HG03045 (cell line): ENCODE measurements around the gene GPR63.

Source experiments
- ATAC-seq: cut with Tn5 transposase; IDR thresholded peaks from one replicate; pipeline ENCODE4 v1.9.1; 2021; ENCODE audit warnings: mild to moderate bottlenecking, moderate library complexity; ENCODE audit not compliant: unreplicated experiment

Gene GPR63

GRCh38 chr6:96823743-96824142 lies 13.5 kb downstream of the GPR63 start:
- ATAC-seq, result no peak

DNA sequence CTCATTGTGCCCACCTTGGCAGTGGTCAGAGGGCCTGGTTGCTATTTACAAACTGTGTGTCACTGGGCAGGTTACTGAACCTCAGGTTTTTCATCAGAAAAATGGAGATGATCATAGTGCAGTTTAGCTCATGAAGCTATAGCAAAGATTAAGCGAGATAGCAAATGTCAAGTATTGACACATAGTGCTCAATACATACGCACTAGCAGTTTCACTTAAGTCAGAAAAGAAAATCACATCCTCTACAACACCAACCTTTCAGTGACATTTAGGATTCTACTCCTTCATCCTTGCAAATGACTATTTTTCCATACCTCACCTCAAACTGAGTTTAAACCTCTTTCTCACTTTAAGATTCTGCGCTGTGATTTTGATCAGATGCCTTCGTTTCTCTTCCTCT lies 16.2 kb downstream of the GPR63 start:
- no peak for ATAC-seq

- ATAC-seq, result no peak
These were observed 20.9 kb downstream of the GPR63 start for GRCh38 chr6:96816301-96816817.

GRCh38 chr6:96814625-96815024 lies 22.7 kb downstream of the GPR63 start:
- no peak for ATAC-seq

GRCh38 chr6:96812077-96812703 lies 25.1 kb downstream of the GPR63 start:
- ATAC-seq, result no peak

DNA sequence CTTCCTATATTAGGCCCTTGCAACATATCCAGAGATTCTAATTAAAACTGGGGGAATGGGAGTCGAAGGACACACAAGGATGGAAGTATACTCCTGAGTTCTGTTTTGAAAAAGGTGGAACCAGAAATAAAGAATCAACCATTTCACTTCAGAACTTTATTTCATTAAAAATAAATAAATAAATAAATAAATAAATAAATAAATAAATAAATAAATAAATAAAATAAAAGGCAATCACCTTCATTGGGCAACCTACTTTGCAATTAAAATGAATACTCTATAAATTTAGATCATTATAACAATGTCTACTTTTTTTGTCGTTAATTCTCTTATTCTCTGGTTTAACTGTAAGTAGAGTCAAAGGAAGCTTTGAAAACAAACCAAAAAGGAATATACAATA lies 25.6 kb downstream of the GPR63 start:
- no peak for ATAC-seq

GRCh38 chr6:96811136-96811535 lies 26.1 kb downstream of the GPR63 start:
- no peak for ATAC-seq

GRCh38 chr6:96809119-96809518 lies 28.2 kb downstream of the GPR63 start:
- ATAC-seq, result no peak

DNA sequence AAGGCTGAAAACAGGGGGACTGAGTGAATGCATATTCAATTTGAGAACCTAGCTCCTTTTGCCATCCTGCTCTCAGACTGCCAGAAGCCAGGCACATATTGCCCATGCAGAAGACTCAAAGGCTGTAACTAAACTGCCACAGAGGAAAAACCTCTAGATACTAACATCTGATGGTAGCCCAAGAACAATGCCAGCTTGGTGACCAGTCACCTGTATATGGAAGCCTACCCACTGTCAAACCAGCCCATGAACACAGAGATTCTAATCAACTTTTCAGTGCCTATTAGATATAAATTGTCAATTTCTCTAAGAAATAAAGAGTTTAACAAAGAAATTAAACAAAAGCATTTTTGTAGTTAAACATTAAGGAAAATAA lies 34.2 kb downstream of the GPR63 start:
- ATAC-seq, result no peak

GRCh38 chr6:96795481-96795880 lies 41.8 kb downstream of the GPR63 start:
- peak; percentile 88 for ATAC-seq

DNA sequence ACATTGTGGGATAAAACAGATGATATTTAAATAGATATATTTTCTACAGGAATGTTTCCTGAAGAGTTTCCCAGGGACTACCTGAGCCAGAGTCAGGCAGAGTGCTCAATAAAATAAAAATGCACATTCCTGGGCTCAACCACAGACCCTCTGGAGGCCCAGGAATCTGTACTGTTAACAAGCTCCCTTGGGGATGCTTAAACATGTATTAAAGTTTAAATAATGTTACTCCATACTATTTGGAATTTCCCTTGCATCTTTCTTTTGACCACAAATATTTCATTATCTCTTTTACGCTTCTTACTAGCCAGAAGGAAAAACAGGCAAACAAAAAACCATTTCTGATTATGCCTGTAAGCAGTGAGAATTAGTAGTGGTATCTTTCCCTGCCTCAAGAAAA lies 42.3 kb downstream of the GPR63 start:
- ATAC-seq, result peak; percentile 33

- ATAC-seq, result no peak
These were observed 44.6 kb downstream of the GPR63 start for GRCh38 chr6:96792561-96793190.

DNA sequence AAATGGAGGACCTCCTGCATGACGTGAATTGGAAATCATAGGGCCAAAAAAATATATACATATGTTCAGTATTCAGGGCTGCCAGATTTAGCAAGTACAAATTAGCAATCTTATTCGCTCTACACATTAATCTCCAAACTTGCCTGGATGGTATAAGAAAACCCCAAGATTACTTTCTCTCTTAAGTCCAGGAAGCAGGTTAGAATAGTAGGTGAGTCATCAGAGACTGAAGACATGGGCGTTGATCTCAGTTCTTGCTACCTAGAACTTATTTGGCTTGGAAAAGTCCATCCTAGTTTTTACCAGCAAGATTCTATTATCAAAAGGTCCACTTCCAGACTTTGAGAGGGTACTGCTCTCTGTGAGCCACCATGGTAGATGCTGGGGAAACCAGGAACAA lies 47.4 kb downstream of the GPR63 start:
- no peak for ATAC-seq

DNA sequence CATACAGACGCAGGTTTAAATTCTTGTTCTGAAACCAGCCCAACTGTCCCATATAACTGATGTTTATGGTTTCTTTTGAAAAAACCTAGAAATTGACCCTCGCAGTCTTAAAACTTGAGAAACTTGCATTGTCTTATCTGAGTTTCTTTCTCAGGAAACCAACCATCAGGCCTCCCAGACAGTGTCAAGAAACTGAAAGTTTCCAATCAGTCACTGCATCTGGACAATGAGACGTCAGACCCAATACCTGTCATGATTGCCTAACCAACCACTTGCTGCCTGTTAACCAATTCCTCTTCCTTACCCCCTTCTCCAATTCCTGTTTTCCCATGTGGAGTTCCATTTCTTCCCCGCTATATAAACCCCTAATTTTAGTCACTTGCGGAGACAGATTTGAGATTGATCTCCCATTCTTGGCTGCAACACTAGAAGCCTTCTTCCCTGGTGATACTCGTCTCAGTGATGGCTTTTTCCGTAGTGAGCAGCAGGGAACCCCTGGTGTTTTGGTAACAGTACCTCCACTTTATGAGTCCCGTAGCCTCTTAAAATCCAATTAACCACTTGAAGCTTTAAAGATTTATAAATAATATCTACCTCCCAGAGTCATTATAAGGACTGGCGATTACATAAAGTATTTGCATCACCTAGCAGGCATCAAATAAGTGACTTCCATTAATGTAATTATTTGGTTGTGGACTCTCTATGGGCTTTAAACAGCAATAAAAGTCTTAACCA lies 49.3 kb downstream of the GPR63 start:
- ATAC-seq, result no peak

DNA sequence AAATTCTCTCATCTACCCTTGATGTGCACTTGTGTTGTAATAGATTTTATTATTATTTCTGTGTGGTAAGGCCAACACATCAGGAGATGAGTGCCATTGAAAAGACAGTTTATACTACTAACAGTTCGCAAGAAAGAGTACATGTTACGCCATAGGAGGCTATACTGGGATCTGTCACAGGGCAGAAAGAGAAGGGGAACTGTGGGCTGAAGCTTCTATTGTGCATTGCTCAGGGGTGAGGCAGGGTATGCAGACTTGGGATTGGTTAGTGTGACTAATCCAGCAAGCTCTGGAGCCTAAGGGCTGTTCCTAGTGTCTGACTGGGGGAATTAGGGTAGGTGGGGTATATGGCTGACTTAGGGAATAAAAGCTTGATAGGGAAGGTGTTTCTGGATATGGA lies 50.9 kb downstream of the GPR63 start:
- ATAC-seq, result no peak

- ATAC-seq, result no peak
These were observed 52.6 kb downstream of the GPR63 start for GRCh38 chr6:96784650-96785049.

DNA sequence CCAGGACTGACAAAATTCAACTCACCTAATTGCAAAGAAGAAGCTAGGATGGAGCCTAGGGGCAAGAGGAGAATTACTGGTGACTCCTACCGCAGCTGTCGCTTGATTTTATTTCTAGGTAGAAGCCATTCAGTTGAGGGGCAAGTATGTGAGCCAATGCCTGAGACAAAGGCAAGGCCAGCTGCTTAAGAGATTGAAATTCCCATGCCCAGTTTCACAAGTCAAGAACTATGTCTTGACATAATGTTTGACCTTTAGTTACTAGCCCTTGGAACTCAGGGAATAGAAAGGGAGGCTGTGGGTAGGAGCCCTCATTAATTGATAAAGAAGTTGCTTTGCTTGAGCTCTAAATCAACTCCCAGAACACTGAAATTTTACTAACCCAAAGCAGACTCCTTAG lies 54.0 kb downstream of the GPR63 start:
- ATAC-seq, result no peak

DNA sequence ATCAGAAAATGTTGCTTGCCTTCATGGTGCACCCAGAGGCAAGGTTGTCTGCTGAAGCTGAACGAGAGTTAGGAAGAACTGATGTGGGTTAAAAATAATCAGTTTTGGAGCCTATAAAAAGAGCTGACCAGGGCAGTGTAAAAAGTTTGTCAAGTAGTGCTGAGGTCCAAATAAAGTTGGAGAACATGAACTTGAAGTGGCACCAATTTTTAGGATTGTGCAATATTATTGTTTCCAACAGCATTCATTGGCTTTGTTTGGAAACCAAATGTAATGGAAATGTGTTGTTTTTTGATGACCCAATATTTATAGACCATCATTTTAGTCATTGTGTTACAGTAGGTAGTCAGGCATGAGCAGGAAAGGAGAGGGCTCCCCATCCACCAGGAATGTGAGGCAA lies 55.7 kb downstream of the GPR63 start:
- no peak for ATAC-seq

DNA sequence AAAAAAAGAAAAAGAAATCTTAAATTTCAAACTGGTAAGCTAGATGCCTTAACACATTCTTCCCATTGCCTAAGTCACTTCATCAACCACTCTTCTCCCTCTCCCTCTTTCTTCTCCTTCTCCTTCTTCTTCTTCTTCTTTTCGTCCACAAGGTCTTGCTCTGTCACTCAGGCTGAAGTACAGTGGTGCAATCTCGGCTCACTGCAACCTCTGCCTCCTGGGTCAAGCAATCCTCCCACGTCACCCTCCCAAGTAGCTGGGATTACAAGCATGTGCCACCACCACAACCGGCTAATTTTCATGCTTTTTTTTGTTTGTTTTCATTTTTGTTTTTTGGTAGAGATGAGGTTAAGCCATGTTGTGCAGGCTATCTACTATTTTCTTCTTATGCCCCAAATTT lies 60.2 kb downstream of the GPR63 start:
- ATAC-seq, result no peak

- no peak for ATAC-seq
These were observed 61.4 kb downstream of the GPR63 start for GRCh38 chr6:96775727-96776400.

DNA sequence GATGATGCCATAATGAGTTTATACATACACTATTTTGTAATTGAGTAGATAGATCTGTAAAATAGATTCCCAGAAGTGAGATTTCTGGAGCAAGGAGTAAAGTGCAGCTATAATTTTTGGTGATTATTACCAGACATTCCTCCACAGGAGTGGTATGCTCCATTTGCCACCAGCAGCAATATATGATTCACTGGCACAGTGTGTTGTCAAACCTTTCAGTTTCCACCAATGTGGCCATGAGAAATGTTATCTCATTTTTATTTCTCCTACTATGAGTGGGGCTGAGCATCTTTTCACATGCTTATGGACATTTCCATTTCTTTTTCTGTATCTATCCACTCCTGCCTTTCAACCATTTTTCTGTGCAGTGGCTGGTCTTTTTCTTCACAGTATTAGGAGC lies 70.5 kb downstream of the GPR63 start:
- ATAC-seq, result no peak

GRCh38 chr6:96762599-96762998 lies 74.7 kb downstream of the GPR63 start:
- no peak for ATAC-seq
